Measurements from ENCODE around the gene DNM3.

- TF ChIP-seq CTCF (IDR thresholded peaks at IDR 0.05) (no peak), EZH2 (IDR thresholded peaks at IDR 0.05; ENCODE audit: borderline replicate concordance, insufficient read depth, low read depth, low read length, poor library complexity, severe bottlenecking) (no peak)
These were observed 263.9 kb downstream of the DNM3 start for GRCh38 chr1:172105230-172105629.
